ENCODE results near the gene SCMH1.

GRCh38 chr1:41241354-41241748 is 755 bp downstream of the SCMH1 start:
- TF ChIP-seq MAX (IDR thresholded peaks at IDR 0.05; ENCODE audit: insufficient read depth, insufficient read length) = no peak
- no peak for TF ChIP-seq CTCF (IDR thresholded peaks at IDR 0.05; ENCODE audit: extremely low read depth in 1 of 2, insufficient read depth in 1 of 2, low read depth in 1 of 2, low read length in 2 of 2)
- no peak for TF ChIP-seq POLR2AphosphoS5 (IDR thresholded peaks at IDR 0.05; ENCODE audit: insufficient read depth, low read depth, low read length)
- no peak for TF ChIP-seq POLR2A (IDR thresholded peaks at IDR 0.05; ENCODE audit: low read depth, low read length)
- TF ChIP-seq FOS (IDR thresholded peaks at IDR 0.05; ENCODE audit: borderline replicate concordance, insufficient read depth, low read length) = no peak
- TF ChIP-seq EZH2 (IDR thresholded peaks at IDR 0.05; ENCODE audit: borderline replicate concordance, low read depth, low read length, severe bottlenecking) = no peak

Data from endothelial cell of umbilical vein (primary cell).